Colonic mucosa (tissue), 4 donors: Measurements from ENCODE around the gene STXBP2. TPM values are rescaled to one million over a fixed set of nuclear protein-coding genes. Genes with fewer than 3 reads are reported as not detected.

Experiments used
- DNase-seq: peaks from one replicate; pipeline ENCODE4 v3.0.0-alpha.2; 2020
- H3K27ac ChIP-seq: fragments of 200-600 bp; one replicate; pipeline ENCODE4 v1.8.0; 2021
- H3K27me3 ChIP-seq: fragments of 200-600 bp; one replicate; pipeline ENCODE4 v1.8.0; 2021
- H3K36me3 ChIP-seq: fragments of 200-600 bp; one replicate; pipeline ENCODE4 v1.8.0; 2021
- H3K4me1 ChIP-seq: fragments of 200-600 bp; one replicate; pipeline ENCODE4 v1.8.0; 2021; ENCODE audit warnings: mild to moderate bottlenecking
- H3K4me3 ChIP-seq: fragments of 200-600 bp; one replicate; pipeline ENCODE4 v1.8.0; 2021
- H3K9ac ChIP-seq, 2 donors: one replicate each; pipeline ENCODE4 v1.7.0; 2013; ENCODE audit warnings: control low read depth in 2 of 2, low read depth in 2 of 2, low read length in 2 of 2
- H3K9me3 ChIP-seq: fragments of 200-600 bp; one replicate; pipeline ENCODE4 v1.8.0; 2021
- intact Hi-C: fragments of 100-400 bp; cut with DNase I; formaldehyde crosslinking; loops from one replicate; pipeline ENCODE4 v1.14.1; 2022
- total RNA-seq, 2 donors: library from RNA; stranded (reverse); fragmentation: NEBNext Ultra II Directional in 1 of 2; extraction: Animal tissue kit (Norgen Biotek cat#: 25700) in 1 of 2; gene quantifications; one replicate each; pipeline ENCODE4 v1.2.1, GENCODE V29; 2021
- TF ChIP-seq, protein P1 (sequence below): fragments of 200-600 bp; IDR thresholded peaks from one replicate; pipeline ENCODE4 v1.8.0; 2022; ENCODE audit warnings: antibody characterized with exemption, mild to moderate bottlenecking
- donor health status: healthy.
- donor health status: DM: no; HTN: no; CAD: no.
- donor health status: DM: no; HTN: no; CAD: no.

Gene STXBP2
- total RNA-seq, 2 donors from 2014 or later: 166 to 212 TPM

DNA sequence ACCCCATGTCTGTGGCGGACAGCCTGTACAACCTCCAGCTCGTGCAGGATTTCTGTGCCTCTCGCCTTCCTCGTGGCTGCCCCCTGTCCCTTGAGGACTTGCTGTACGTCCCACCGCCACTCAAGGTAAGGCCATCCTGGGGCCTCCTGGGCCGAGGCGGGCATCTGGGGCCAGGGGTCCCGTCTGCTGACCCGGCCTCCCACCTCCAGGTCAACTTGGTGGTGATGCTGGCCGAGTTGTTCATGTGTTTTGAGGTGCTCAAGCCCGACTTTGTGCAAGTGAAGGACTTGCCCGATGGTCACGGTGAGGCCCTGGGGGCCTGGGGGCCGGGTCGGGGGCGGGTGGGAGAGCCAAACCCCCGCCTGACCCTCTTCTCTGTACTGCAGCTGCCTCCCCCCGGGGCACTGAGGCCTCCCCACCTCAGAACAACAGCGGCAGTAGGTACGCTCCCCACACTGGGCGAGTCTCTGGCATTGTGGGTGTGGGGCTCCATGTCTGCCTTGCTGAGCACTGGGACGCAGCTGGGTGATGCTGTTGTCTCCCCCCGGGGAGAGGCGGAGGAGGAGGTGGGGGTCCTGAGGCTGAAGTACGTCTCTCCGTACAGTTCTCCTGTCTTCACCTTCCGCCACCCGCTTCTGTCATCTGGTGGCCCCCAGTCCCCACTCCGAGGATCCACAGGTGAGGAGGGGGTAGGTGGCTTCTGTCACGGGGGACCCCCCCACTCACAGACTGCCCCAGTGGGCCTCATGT lies 26.2 kb upstream of the STXBP2 start:
- Histone ChIP-seq H3K9ac (no peak overlapping the region), H3K27ac (no peak overlapping the region), H3K4me1 (no peaks in the 10 kb centered on the region), H3K9me3 (no peaks in the 10 kb centered on the region), H3K4me3 (no peak overlapping the region), H3K36me3 (no peaks in the 10 kb centered on the region), H3K27me3 (no peaks in the 10 kb centered on the region)
- TF ChIP-seq, protein P1, sequence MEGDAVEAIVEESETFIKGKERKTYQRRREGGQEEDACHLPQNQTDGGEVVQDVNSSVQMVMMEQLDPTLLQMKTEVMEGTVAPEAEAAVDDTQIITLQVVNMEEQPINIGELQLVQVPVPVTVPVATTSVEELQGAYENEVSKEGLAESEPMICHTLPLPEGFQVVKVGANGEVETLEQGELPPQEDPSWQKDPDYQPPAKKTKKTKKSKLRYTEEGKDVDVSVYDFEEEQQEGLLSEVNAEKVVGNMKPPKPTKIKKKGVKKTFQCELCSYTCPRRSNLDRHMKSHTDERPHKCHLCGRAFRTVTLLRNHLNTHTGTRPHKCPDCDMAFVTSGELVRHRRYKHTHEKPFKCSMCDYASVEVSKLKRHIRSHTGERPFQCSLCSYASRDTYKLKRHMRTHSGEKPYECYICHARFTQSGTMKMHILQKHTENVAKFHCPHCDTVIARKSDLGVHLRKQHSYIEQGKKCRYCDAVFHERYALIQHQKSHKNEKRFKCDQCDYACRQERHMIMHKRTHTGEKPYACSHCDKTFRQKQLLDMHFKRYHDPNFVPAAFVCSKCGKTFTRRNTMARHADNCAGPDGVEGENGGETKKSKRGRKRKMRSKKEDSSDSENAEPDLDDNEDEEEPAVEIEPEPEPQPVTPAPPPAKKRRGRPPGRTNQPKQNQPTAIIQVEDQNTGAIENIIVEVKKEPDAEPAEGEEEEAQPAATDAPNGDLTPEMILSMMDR: no peak
- intact Hi-C loops: no loop called here
- DNase-seq: no peak

DNA sequence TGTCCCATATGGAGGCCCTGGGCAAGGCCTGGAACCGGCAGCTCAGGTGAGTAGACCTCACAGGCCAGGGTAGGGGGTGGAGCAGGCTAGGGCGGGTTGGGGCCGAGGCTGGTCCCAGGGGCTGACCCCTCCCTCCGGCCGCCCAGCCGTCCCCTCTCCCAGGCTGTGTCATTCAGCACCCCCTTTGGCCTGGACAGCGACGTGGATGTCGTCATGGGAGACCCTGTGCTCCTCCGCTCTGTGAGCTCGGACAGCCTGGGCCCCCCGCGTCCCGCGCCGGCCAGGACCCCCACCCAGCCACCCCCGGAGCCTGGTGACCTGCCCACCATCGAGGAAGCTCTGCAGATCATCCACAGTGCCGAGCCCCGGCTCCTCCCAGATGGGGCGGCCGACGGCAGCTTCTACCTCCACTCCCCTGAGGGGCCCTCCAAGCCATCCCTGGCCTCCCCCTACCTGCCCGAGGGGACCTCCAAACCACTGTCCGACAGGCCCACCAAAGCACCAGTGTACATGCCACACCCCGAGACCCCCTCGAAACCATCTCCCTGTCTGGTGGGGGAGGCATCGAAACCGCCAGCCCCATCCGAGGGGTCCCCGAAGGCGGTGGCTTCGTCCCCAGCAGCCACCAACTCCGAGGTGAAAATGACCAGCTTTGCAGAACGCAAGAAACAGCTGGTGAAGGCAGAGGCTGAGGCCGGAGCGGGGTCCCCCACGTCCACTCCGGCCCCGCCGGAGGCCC lies 25.2 kb upstream of the STXBP2 start:
- DNase-seq: no peak
- no peaks in the 10 kb centered on the region for H3K36me3 ChIP-seq

DNA sequence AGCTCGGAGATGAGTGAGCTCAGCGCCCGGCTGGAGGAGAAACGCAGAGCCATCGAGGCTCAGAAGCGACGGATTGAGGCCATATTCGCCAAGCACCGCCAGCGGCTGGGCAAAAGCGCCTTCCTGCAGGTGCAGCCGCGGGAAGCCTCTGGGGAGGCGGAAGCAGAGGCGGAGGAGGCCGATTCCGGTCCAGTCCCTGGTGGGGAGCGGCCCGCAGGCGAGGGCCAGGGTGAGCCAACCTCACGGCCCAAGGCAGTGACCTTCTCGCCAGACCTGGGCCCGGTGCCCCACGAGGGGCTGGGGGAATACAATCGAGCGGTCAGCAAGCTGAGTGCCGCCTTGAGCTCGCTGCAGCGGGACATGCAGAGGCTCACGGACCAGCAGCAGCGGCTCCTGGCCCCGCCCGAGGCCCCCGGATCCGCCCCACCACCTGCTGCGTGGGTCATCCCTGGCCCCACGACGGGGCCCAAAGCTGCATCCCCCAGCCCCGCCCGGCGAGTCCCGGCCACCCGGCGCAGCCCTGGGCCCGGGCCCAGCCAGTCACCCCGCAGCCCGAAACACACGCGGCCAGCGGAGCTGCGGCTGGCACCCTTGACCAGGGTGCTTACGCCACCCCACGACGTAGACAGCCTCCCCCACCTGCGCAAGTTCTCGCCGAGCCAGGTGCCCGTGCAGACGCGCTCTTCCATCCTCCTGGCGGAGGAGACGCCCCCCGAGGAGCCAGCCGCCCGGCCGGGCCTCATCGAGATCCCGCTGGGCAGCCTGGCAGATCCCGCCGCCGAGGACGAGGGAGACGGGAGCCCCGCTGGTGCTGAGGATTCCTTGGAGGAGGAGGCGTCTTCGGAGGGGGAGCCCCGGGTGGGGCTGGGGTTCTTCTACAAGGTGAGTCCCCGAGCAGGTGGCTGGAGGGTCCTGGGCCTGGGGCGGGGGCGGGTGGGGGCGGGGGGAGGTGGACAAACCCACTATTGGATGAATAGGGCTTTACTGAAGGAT lies 24.3 kb upstream of the STXBP2 start:
- TF ChIP-seq, protein P1: no peak
- no peaks in the 10 kb centered on the region for H3K36me3 ChIP-seq
- no peaks in the 10 kb centered on the region for H3K9me3 ChIP-seq
- H3K27me3 ChIP-seq: no peaks in the 10 kb centered on the region
- H3K4me1 ChIP-seq: no peaks in the 10 kb centered on the region
- intact Hi-C loops: no loop called here
- no peak overlapping the region for H3K4me3 ChIP-seq
- H3K9ac ChIP-seq: no peak overlapping the region
- DNase-seq: no peak
- H3K27ac ChIP-seq: no peak overlapping the region

More for the DNA sequence above, 25.2 kb upstream of the STXBP2 start:
- H3K27me3 ChIP-seq: no peaks in the 10 kb centered on the region
- H3K27ac ChIP-seq: no peak overlapping the region
- H3K9me3 ChIP-seq: no peaks in the 10 kb centered on the region
- intact Hi-C loops: no loop called here
- TF ChIP-seq, protein P1: no peak
- no peak overlapping the region for H3K9ac ChIP-seq
- no peaks in the 10 kb centered on the region for H3K4me1 ChIP-seq
- no peak overlapping the region for H3K4me3 ChIP-seq

DNA sequence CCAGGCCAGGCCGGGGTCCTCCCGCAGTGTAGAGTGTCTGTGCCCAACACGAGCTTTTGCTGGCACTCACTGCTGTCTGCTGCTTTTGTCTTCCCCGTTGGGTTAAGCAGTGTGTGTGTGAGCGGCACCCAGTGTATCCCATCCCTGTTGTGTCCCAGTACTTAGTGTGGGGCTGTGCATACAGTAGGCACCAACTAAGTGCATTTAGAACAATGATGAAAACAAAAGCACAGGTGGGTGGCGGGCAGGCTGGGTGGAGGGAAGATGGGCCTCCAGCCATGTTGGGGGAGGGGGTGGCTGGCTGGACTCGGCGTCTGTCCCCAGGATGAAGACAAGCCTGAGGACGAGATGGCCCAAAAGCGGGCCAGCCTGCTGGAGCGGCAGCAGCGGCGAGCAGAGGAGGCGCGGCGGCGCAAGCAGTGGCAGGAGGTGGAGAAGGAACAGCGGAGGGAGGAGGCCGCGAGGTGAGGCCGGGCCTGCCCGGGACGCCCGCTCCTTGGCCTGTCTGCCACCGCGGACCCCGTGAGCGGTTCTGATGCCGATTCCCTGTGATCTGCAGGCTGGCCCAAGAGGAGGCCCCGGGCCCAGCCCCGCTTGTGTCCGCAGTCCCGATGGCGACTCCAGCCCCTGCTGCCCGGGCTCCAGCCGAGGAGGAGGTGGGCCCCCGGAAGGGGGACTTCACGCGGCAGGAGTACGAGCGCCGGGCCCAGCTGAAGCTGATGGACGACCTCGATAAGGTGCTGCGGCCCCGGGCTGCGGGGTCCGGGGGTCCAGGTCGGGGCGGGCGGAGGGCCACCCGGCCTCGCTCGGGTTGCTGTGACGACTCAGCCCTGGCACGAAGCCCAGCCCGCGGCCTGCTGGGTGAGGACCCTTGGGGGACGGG lies 21.8 kb upstream of the STXBP2 start:
- no peak for DNase-seq
- intact Hi-C loops: no loop called here

More for the DNA sequence above, 21.8 kb upstream of the STXBP2 start:
- Histone ChIP-seq H3K36me3 (no peaks in the 10 kb centered on the region), H3K4me1 (peaks cover 19% of the 10 kb centered on the region), H3K27me3 (no peaks in the 10 kb centered on the region), H3K9ac (no peak overlapping the region), H3K4me3 (no peak overlapping the region), H3K27ac (no peak overlapping the region), H3K9me3 (no peaks in the 10 kb centered on the region)
- TF ChIP-seq, protein P1: no peak
